Large intestine (tissue), 3 donors: ENCODE data around the gene OTOS. TPM values are rescaled to one million over a fixed set of nuclear protein-coding genes. Genes with fewer than 3 reads are reported as not detected.

Experiments used
- DNase-seq, 2 donors: peaks; one replicate each; pipeline versions ENCODE4 v3.0.0 to v3.0.0-alpha.2; 2013
- H3K27ac ChIP-seq: one replicate; pipeline ENCODE4 v1.5.1; 2013; ENCODE audit warnings: low read length
- H3K27me3 ChIP-seq: 2 replicates; pipeline ENCODE4 v1.6.1; 2013; ENCODE audit warnings: low read length; ENCODE audit not compliant: control insufficient read depth, insufficient read depth
- H3K36me3 ChIP-seq: 2 replicates; pipeline ENCODE4 v1.6.1; 2013; ENCODE audit warnings: low read length; ENCODE audit not compliant: control insufficient read depth, insufficient read depth
- H3K4me1 ChIP-seq: one replicate; pipeline ENCODE4 v1.6.1; 2013; ENCODE audit warnings: low read length; ENCODE audit not compliant: control insufficient read depth, insufficient read depth
- H3K4me3 ChIP-seq: one replicate; pipeline ENCODE4 v1.5.1; 2013; ENCODE audit warnings: low read length
- H3K9me3 ChIP-seq: one replicate; pipeline ENCODE4 v1.6.1; 2013; ENCODE audit warnings: mild to moderate bottlenecking, low read depth, low read length, moderate library complexity; ENCODE audit not compliant: control insufficient read depth
- WGBS: methylation state at CpG from one replicate; pipeline ENCODE4 v1.1.5; 2013; ENCODE audit warnings: low lambda C conversion rate; ENCODE audit not compliant: insufficient coverage; 5-methylcytosine and 5-hydroxymethylcytosine counted together
- polyA plus RNA-seq: library from polyadenylated mRNA; unstranded; fragments of 120-200 nt; gene quantifications from one replicate; pipeline ENCODE4 v1.2.1, GENCODE V29; 2013

The OTOS gene
- polyA plus RNA-seq, 1 donor: not detected

GRCh38 chr2:240121190-240121589 is 19.3 kb downstream of the OTOS start:
- H3K4me1 ChIP-seq: no peaks in the 10 kb centered on the region
- H3K9me3 ChIP-seq: no peaks in the 10 kb centered on the region
- no peak overlapping the region for H3K27ac ChIP-seq
- no peak overlapping the region for H3K4me3 ChIP-seq
- no peaks in the 10 kb centered on the region for H3K27me3 ChIP-seq
- WGBS: no CpG with 5 or more reads among the region's 4 CpGs
- peaks cover 5% of the 10 kb centered on the region for H3K36me3 ChIP-seq
- no peak for DNase-seq

- Histone ChIP-seq H3K27ac (no peak overlapping the region), H3K36me3 (no peaks in the 10 kb centered on the region), H3K4me1 (no peaks in the 10 kb centered on the region), H3K9me3 (no peaks in the 10 kb centered on the region), H3K27me3 (peaks cover 7% of the 10 kb centered on the region), H3K4me3 (no peak overlapping the region)
- 82% methylated on average over 3 of the region's 6 CpGs for WGBS
- DNase-seq: no peak
Observed at GRCh38 chr2:240114233-240114632, 26.2 kb downstream of the OTOS start.

GRCh38 chr2:240112914-240113690 is 27.4 kb downstream of the OTOS start:
- no peak for DNase-seq
- H3K4me1 ChIP-seq: no peaks in the 10 kb centered on the region
- no peaks in the 10 kb centered on the region for H3K9me3 ChIP-seq
- H3K36me3 ChIP-seq: no peaks in the 10 kb centered on the region
- H3K27me3 ChIP-seq: peaks cover 7% of the 10 kb centered on the region
- no peak overlapping the region for H3K27ac ChIP-seq
- H3K4me3 ChIP-seq: no peak overlapping the region
- no CpG with 5 or more reads among the region's 5 CpGs for WGBS

GRCh38 chr2:240111253-240111652 is 29.2 kb downstream of the OTOS start:
- Histone ChIP-seq H3K27me3 (peaks cover 7% of the 10 kb centered on the region), H3K36me3 (no peaks in the 10 kb centered on the region), H3K9me3 (no peaks in the 10 kb centered on the region), H3K4me3 (no peak overlapping the region), H3K27ac (no peak overlapping the region), H3K4me1 (no peaks in the 10 kb centered on the region)
- 70% methylated on average over 2 of the region's 10 CpGs for WGBS
- DNase-seq: no peak

GRCh38 chr2:240109386-240109785 is 31.1 kb downstream of the OTOS start:
- no peaks in the 10 kb centered on the region for H3K36me3 ChIP-seq

GRCh38 chr2:240107477-240107796 is 33.0 kb downstream of the OTOS start:
- Histone ChIP-seq H3K9me3 (no peaks in the 10 kb centered on the region), H3K27me3 (peaks cover 3% of the 10 kb centered on the region), H3K36me3 (no peaks in the 10 kb centered on the region), H3K27ac (no peak overlapping the region), H3K4me3 (no peak overlapping the region), H3K4me1 (no peaks in the 10 kb centered on the region)
- WGBS: no CpG with 5 or more reads among the region's 6 CpGs
- no peak for DNase-seq

More at GRCh38 chr2:240109386-240109785, 31.1 kb downstream of the OTOS start:
- Histone ChIP-seq H3K9me3 (no peaks in the 10 kb centered on the region), H3K27me3 (peaks cover 10% of the 10 kb centered on the region), H3K4me1 (no peaks in the 10 kb centered on the region), H3K27ac (no peak overlapping the region), H3K4me3 (no peak overlapping the region)
- WGBS: no CpG with 5 or more reads among the region's 11 CpGs
- DNase-seq: no peak

- Histone ChIP-seq H3K9me3 (no peaks in the 10 kb centered on the region), H3K27me3 (peaks cover 3% of the 10 kb centered on the region), H3K4me3 (no peak overlapping the region)
Observed at GRCh38 chr2:240106765-240107476, 33.5 kb downstream of the OTOS start.

GRCh38 chr2:240105982-240106381 is 34.5 kb downstream of the OTOS start:
- Histone ChIP-seq H3K4me3 (no peak overlapping the region), H3K4me1 (no peaks in the 10 kb centered on the region), H3K36me3 (no peaks in the 10 kb centered on the region), H3K9me3 (no peaks in the 10 kb centered on the region), H3K27me3 (peaks cover 3% of the 10 kb centered on the region), H3K27ac (no peak overlapping the region)
- no CpG with 5 or more reads among the region's 11 CpGs for WGBS
- no peak for DNase-seq

More at GRCh38 chr2:240106765-240107476, 33.5 kb downstream of the OTOS start:
- H3K36me3 ChIP-seq: no peaks in the 10 kb centered on the region
- DNase-seq: no peak
- no peak overlapping the region for H3K27ac ChIP-seq
- no CpG with 5 or more reads among the region's 17 CpGs for WGBS
- no peaks in the 10 kb centered on the region for H3K4me1 ChIP-seq

- no peaks in the 10 kb centered on the region for H3K9me3 ChIP-seq
- H3K4me3 ChIP-seq: no peak overlapping the region
- H3K27ac ChIP-seq: no peak overlapping the region
- no peak for DNase-seq
- H3K36me3 ChIP-seq: no peaks in the 10 kb centered on the region
- H3K27me3 ChIP-seq: peaks cover 3% of the 10 kb centered on the region
- 80% methylated on average over 1 of the region's 4 CpGs for WGBS
- H3K4me1 ChIP-seq: no peaks in the 10 kb centered on the region
Observed at GRCh38 chr2:240103136-240103535, 37.3 kb downstream of the OTOS start.

- H3K27me3 ChIP-seq: peaks cover 30% of the 10 kb centered on the region
- DNase-seq: no peak
Observed at GRCh38 chr2:240098349-240098748, 42.1 kb downstream of the OTOS start.

More at GRCh38 chr2:240098349-240098748, 42.1 kb downstream of the OTOS start:
- no peaks in the 10 kb centered on the region for H3K36me3 ChIP-seq
- no peak overlapping the region for H3K4me3 ChIP-seq
- H3K4me1 ChIP-seq: no peaks in the 10 kb centered on the region
- H3K9me3 ChIP-seq: peaks cover 5% of the 10 kb centered on the region
- no peak overlapping the region for H3K27ac ChIP-seq
- WGBS: no CpG with 5 or more reads among the region's 2 CpGs
